Activated CD8-positive, alpha-beta memory T cell treated with anti-CD3 and anti-CD28 coated beads, Interleukin-2, amount 50 U/mL, for 48 hours (primary cell): ENCODE results near the gene KDM3B.
"Not testable (repeated sequence)": the region's sequence is repeated elsewhere in the genome, so short reads cannot be mapped to it uniquely, and the experiment has no call there.

Experiments used
- DNase-seq: peaks from one replicate; pipeline ENCODE4 v3.0.0-alpha.2; 2020

The KDM3B gene

DNA sequence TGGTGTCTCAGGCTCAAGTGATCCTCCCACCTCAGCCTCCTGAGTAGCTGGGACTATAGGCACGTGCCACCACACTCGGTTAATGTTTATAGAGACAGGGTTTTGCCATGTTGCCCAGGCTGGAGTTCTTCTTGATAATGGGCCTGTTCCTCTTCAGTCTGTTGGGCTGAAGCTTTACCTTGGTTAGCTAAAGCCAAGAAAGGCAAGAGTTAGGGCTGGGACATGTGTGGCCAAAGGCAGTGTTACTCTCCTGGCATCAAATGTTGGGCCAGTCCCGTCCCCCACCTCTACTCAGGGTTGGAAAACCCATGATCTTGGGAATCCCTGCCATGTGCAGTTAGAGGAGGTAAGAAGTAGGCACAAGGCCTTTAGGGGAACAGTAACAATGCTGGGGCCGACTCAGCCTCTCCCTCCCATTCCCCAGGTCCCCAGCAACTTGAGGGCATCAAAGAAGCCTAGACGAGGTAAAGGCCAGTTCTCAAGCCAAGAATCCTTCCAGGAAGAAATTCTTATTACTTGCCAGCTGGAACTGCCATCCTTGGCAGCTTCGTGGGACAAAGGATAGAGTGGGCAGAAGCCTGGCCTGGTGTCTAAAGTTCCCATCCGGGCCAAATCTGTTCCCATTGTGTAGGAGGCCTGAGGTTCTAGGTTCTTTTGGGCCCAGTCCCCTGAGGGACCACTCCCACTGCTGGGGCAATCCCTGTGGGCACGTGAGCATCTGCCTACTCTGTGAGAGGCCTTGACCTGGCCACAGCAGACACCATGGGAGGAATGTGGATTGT, 117.2 kb downstream of the KDM3B start:
- no peak for DNase-seq

DNA sequence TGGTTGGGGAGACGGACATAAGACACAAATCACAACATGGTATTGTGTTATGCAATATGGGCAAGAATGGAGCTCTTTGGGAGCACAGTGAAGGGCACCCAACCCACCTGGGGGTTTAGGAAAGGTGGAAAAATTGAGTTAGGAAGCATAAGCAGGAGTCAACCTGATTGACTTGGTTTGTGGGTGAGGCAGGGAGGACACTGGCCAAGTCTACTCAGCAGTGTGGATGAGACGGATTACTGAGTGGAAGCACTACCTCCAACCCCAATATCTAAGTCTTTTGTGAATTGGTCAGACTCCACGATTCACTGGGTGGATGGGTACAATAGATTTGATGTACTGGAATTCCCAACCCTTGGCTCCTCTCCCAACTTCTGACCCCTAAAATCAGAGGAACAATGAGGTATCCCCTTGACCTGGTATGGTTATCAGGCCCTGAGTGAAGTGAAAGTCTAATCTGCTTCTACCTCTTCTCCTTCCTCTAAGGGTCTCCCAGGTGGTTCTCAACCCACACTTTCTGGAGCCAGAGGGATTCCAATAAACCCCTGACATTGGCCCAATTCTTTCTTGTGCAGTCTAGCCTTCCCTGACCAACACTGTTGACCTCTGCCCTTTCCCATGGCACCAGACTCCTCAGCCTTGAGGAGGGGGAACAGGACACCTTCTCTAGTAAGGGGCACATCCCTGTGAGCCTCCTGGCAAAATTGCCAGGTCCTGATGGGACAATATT, 118.0 kb downstream of the KDM3B start:
- DNase-seq: no peak

DNA sequence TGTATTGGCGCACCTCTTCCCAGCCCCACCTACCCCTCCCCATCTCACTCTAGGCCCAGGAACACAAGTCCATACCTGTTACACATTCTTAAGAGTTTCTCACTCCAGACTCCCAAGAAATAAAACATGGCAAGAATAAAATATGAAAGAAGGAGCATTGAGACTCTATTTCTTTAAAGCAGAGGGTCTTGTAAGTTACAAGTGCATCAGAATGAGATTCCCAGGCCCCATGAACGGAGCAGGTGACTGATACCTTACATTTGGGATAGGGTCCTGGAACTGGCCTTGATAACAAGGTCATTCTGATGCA, 118.5 kb downstream of the KDM3B start:
- DNase-seq: no peak

DNA sequence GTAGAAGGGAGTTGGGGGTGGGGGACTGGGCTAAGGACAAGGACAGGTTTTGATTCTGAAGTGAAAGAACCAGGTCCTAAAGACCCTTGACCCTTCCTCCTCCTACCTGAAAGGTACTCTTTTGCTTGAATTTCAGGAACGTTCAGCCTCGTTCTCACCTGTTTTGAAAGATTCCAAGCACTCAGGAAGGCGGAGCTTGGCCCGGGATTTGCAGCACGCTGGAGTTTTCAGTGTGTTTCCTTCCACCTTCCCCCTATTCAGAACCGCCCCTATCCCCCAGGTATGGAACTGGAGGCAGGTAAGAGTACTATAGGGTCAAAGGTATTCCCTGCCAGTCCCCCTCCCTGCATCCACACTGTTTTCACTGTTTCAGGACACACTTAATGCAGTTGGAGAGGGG, 119.9 kb downstream of the KDM3B start:
- no peak for DNase-seq

DNA sequence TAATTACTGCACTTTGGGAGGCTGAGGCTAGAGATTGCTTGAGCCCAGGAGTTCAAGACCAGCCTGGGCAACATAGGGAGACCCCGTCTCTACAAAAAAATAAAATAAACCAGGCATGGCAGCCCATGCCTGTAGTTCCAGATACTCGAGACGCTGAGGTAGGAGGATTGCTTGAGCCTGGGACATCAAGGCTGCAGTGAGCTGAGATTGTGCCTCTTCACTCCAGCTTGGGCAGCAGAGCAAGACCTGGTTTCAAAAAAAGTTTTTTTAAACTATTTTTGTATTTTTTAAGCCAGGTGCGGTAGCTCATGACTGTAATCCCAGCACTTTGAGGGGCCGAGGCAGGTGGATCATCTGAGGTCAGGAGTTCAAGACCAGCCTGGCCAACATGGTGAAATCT, 120.7 kb downstream of the KDM3B start:
- DNase-seq: not testable (repeated sequence)

DNA sequence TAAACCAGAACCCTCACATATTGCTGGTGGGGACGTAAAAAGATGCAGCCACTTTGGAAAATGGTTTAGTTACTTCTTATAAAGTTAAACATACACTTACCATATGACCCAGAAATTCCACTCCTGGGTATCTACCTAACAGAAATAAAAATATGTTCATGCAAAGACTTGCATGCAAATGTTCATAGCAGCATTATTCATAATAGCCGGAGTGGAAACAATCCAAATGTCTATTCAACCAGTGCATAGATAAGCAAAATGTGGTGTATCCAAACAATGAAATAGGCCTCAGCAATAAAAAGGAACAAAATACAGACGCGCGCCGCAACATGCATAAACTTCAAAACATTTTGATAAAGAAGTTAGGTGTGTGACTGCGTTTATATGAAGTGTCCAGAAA, 124.4 kb downstream of the KDM3B start:
- no peak for DNase-seq

DNA sequence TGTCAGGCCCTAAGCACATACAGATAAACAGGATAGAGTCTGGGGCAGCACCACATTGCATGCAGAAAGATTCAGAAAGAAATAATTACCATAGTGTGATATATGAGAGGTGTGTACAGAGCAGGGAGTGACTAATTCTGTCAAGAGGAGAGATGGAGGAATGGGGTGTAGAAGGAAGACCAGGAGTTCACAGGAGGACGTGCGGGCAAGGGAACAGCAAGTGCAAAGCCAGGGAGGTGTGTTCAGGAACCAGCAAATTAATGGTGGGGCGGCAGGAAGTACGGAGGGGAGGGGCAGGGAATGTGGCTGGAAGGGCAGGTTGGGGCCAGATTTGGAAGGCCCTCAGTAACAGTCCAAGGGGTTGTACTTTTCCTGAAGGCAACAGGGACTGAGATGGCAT, 130.2 kb downstream of the KDM3B start:
- DNase-seq: no peak
